ENCODE measurements around the gene KANK4.
A peak's percentile ranks its signal among the peaks of the same experiment; 100 is the strongest.

Gene KANK4

GRCh38 chr1:62207187-62207586, 112.0 kb downstream of the KANK4 start:
- no peak for TF ChIP-seq CTCF (IDR thresholded peaks at IDR 0.05; ENCODE audit: low read depth, low read length)
- no peak overlapping the region for H3K4me3 ChIP-seq (replicated peaks in 1 of 2; ENCODE audit: low read depth in 2 of 2, low read length in 2 of 2)
- no peak for DNase-seq (ENCODE audit: low read depth in 2 of 2)

GRCh38 chr1:62198781-62199125, 120.5 kb downstream of the KANK4 start:
- TF ChIP-seq CTCF (IDR thresholded peaks at IDR 0.05; ENCODE audit: low read depth, low read length), result no peak
- DNase-seq (ENCODE audit: low read depth in 2 of 2), result peak; percentile 11 to 21
- no peak overlapping the region for H3K4me3 ChIP-seq (replicated peaks in 1 of 2; ENCODE audit: low read depth in 2 of 2, low read length in 2 of 2)

- TF ChIP-seq CTCF (IDR thresholded peaks at IDR 0.05; ENCODE audit: low read depth, low read length), result no peak
- H3K4me3 ChIP-seq (replicated peaks in 1 of 2; ENCODE audit: low read depth in 2 of 2, low read length in 2 of 2), result no peak overlapping the region
- no peak for DNase-seq (ENCODE audit: low read depth in 2 of 2)
These were observed 121.0 kb downstream of the KANK4 start for GRCh38 chr1:62198069-62198780.

GRCh38 chr1:62196086-62196690, 123.0 kb downstream of the KANK4 start:
- TF ChIP-seq CTCF (IDR thresholded peaks at IDR 0.05; ENCODE audit: low read depth, low read length), result no peak
- H3K4me3 ChIP-seq (replicated peaks in 1 of 2; ENCODE audit: low read depth in 2 of 2, low read length in 2 of 2), result no peak overlapping the region
- DNase-seq (ENCODE audit: low read depth in 2 of 2), result no peak

- DNase-seq (ENCODE audit: low read depth in 2 of 2), result no peak
- H3K4me3 ChIP-seq (replicated peaks in 1 of 2; ENCODE audit: low read depth in 2 of 2, low read length in 2 of 2), result no peak within 1 kb of the TSS
- no peak for TF ChIP-seq CTCF (IDR thresholded peaks at IDR 0.05; ENCODE audit: low read depth, low read length)
These were observed 124.3 kb downstream of the KANK4 start, which contains the start of gene L1TD1 for GRCh38 chr1:62194651-62195544. L1TD1 (plus strand) TSS chr1:62194849; CDS start chr1:62206629, 11,780 bp downstream.

GRCh38 chr1:62188111-62188510, 131.1 kb downstream of the KANK4 start:
- no peak overlapping the region for H3K4me3 ChIP-seq (replicated peaks in 1 of 2; ENCODE audit: low read depth in 2 of 2, low read length in 2 of 2)
- DNase-seq (ENCODE audit: low read depth in 2 of 2), result no peak
- TF ChIP-seq CTCF (IDR thresholded peaks at IDR 0.05; ENCODE audit: low read depth, low read length), result no peak

Data from cardiac fibroblast (primary cell).